ENCODE results near the gene GLDC.

The GLDC gene

GRCh38 chr9:6501526-6502210, 143.9 kb downstream of the GLDC start:
- no peak for DNase-seq (ENCODE audit: low read depth)

GRCh38 chr9:6498982-6499381, 146.5 kb downstream of the GLDC start:
- DNase-seq (ENCODE audit: low read depth): no peak

GRCh38 chr9:6495466-6495865, 150.1 kb downstream of the GLDC start:
- DNase-seq (ENCODE audit: low read depth): no peak

GRCh38 chr9:6490863-6491262, 154.7 kb downstream of the GLDC start:
- no peak for DNase-seq (ENCODE audit: low read depth)

GRCh38 chr9:6489099-6489498, 156.4 kb downstream of the GLDC start:
- DNase-seq (ENCODE audit: low read depth): no peak

GRCh38 chr9:6488395-6488794, 157.1 kb downstream of the GLDC start:
- DNase-seq (ENCODE audit: low read depth): no peak

GRCh38 chr9:6484210-6484609, 161.3 kb downstream of the GLDC start:
- no peak for DNase-seq (ENCODE audit: low read depth)
